ENCODE measurements around the gene ARHGEF38.
A peak's percentile ranks its signal among the peaks of the same experiment; 100 is the strongest.

The ARHGEF38 gene

DNA sequence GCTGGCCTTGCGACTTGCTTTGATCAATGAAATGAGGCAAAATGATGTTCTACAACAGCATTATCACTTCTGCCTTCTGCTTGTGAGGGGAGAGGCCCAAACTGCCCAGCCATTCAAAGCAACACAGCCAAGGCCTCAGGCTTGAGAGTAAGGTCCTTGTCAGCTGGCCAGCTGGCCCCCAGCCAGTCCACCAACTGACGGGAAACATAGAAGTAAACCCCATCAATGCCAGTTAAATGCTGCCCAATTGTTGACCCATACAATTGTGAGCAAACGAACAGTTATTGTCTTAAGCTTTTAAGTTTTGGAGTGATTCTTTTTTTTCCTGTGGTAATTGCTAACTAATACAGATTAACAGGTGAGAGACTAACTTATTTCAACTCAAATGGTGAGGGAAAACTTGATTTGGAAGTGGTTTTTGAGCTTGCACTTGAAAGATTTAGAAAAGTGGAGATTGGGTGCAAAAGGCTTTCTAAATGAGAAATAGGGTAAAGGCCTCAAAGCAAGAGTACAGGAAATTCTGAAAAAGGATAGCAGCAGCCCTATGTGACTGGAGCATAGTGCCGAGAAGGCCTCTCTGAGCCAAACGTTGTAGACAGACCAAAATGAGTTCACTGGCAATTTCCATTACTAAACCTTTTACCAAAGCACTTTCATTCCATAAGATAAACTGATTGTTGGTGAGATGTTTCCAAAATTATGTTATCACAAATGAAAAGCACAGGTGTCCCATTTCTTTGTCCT lies 66.9 kb downstream of the ARHGEF38 start:
- DNase-seq: peak; percentile 34

DNA sequence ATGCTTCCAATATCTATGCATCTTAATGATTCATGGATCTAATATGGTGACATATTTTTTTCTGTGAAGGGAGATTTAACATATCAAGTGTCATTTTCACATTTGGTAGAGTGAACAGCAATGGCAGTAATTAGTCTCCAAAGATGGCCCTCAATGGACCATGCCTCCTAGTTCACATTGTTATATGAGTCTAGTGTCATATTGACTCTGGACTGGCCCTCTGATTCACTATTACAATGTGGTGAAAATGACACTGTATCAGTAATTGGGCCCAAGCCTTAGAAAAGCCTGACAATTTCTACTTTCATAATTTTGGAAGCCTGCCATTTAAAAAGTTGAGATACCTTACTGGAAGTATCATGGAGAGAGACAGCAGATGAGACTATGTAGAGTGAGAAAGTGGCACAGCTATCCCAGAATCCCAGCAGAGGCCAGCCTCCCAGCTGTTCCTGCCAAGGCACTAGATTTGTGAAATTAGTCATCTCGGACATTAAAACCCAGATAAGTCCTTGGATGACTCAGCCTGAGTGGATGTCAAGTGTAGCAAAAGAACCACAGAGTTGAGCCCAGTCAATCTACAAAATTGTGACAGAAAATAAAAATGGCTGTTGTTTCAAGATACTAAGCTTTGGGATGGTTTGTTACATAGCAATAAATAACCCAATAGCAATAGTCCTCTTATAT lies 68.4 kb downstream of the ARHGEF38 start:
- DNase-seq: no peak

DNA sequence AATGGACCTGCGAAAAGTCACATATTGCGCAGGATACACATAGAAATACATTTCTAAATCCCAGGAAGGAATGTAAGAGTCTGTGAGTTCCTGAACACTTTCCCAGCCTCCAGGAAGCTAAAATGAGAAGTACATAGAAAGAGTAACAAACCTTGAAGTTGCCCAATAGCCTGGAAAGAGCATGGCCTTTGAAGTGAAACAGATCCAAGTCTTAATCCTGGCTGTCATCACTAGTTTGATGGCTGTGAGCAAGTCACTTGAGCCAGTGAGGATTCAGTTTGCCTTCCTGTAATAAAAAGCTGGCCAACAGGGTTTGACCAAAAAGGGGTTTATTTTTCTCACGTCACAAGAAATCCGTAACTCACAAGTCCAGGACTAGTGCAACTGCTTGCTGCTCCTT lies 69.8 kb downstream of the ARHGEF38 start:
- DNase-seq: no peak

DNA sequence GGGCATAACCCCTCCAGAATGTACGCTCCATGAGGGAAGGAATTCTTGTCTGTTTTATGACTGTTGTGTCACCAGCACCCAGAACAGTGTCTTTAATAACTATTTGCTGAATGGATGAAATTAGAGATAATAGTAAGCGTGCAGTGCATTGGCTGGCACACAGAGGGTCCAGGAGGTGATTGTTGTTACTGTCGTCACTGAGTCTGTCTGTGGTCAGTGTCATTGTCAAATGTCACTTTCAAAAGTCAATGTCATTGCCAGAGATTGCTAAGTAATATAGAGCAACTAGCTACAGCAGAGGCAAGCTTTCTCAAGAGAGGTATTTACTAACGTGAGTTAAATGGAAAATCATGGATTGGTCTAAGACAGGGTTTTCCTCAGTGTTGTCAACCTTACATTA lies 70.7 kb downstream of the ARHGEF38 start:
- DNase-seq: no peak

DNA sequence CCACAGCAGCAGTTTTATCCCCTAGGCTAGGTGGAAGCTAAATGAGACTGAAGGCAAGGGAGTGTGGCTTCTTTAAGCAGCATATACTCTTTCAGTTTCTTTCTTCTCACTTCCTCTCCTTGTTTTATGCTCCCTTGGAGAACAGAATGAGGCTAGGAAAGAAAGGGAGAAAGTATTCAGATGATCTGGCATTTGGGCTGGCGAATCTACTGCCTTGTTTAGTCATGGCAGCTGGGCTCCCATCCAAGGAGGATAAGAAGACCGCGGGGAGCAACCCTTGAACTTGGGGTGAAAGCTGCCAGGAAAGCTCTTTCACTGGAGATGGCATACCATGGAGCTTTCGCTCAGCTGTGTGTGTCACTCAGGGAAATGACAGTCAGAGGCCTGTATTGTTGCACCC lies 72.1 kb downstream of the ARHGEF38 start:
- DNase-seq: peak; percentile 40

DNA sequence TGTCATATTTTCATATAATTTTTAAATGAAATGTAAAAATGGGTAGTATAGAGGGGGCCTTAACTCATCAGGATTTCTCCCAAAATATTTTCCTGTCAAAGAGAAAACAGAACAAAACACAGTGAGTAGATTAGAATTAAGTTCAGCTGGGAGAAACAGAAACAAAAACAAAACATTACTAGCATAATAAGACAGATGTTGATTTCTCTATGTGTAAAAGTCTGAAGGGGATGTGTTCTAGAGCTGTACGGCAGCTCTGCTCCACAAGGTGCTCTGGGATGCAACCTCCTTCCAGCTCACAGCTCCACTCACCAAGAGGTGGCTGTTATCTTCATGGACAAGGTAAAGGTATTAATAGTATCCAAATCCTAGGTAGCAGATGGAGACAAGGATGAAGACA lies 72.8 kb downstream of the ARHGEF38 start:
- no peak for DNase-seq

DNA sequence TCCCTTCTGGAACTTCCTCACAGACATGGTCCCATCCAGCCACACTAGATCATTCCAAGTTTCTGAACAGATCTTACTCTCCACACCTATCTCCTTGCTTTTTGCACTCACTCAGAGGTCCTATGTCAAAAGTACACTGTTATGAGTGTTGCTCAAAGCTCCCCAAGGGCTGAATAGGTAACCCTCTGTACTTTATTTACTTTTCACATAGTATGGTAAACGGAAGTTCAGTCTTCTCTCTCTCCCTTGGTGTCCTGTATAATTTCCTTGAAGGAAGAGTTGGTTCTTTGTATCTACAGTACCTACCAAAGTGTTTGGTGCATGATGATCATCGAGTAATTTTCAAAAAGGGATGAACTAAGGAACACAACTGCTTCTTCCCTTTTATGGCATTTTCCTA lies 74.4 kb downstream of the ARHGEF38 start:
- no peak for DNase-seq

DNA sequence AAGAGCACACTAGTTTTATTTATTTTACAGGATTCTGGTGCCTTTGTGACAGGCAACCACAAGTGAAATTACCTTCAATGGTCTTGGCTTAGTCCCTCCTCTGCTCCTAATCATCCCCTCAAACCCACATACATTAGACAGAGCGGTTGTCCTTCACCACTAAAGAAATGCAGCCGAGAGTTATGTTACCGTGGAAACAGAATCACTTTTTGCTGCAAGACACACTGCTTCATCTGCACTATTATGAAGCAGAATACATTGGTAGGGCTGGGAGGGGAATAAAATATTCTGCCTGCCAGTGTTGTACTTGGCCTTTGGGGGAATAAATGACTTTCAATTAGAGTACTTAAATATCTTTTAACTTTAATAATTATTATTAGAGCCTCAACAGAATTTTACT lies 75.2 kb downstream of the ARHGEF38 start:
- DNase-seq: no peak

DNA sequence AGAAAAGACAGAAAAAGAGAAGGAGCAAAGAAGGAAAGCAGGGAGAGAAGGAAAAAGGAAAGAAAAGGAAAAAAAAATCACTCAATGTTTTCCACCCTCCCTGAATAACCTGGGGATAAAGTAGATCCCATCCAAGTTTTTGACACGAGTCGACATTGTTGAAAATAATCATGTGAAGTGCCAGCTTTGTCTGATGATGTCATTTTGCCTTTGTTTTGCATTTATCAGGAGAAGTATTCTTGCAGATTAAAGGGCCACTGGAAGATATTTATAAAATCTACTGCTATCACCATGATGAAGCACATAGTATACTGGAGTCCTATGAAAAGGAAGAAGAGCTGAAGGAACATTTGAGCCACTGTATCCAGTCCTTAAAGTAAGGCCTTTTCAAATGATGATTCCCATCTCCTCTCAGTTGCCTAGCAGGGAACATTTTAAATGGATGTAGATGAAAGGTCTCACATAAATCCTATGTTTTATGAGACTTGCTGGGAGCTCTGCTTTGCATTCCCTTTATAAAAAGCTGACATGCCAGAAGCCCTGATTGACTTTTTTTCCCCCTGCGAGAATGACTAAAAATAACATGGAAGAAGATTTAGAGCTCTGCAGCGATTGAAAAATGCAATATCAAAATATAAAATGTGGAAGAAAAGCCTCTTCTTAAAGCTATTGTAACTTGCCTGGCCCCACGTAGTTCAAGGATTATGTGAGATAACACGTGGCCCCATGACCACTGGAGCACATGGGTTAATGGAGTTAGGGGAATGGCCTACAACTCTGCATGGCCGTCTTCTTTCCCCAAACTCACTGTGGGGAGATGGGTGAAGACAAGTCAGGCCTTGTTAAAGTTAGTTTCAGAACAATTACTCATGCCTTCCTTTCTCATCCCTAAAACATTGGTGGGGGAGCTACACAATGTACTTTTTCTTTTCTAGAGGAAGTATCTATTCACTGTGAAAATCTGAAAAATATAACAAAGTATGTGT lies 78.5 kb downstream of the ARHGEF38 start:
- DNase-seq: no peak

DNA sequence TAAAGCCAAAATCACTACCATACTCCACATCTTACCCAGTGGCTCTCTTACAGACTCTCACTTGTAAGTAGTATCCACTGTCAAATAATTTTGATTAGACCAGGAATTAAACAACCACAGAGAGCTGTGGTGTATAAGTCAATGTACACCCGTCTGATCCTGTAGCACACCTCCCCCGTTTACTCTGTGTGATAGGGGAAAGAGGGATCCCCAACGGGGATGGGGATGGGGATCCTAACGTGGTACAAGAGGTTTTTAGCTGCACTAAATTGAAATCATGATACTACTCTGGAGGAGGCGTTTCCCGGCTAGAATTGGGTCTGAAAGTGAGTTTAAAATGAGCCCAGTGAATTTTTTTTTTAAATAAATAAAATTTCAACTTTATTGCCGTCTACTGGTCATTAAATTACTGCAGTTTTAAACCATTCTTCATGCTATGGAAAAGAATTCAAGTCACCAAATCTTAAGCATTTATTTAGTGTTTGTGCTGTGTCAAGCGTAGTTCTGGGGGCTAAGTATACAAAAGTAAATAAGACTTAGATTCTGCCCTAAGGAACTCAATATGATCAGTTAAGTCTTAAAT lies 79.5 kb downstream of the ARHGEF38 start:
- DNase-seq: no peak

DNA sequence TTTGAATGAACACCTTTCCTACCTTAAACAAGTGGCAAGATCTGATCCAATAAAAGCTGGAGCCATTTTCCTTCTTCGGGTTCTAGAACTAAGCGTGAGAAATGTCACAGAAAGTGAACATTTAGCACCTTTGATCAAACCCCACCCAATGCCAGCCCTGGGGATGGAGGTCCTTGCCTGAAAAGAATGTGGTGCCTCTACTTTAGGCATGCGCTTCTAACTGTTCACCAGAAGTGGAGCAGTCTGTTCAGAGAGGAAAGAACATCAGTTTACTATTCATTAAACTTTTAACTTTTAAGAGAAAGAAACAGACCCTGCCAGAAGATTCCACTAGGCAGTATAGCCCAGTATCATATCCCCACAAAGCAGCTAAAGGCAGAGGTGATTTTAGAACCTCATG lies 80.2 kb downstream of the ARHGEF38 start:
- no peak for DNase-seq

DNA sequence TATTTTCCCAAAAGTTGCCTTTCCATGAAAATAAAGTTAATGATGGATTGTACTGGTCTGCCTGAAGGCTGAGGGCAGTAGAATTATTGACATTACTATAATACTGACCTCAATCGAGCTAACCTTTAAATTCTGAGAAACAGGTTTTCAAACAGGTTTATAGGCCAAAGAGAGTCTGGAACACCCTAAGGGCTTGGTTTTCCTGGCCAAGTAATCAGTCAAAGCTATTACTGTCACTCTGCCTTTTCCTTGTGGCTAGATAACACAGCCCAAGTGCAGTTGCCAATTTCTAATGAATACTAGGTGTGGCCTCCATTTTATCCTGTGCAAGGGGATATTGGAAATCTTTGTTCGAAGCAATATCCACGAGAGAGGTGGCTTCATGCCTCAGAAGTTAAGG lies 80.8 kb downstream of the ARHGEF38 start:
- no peak for DNase-seq

DNA sequence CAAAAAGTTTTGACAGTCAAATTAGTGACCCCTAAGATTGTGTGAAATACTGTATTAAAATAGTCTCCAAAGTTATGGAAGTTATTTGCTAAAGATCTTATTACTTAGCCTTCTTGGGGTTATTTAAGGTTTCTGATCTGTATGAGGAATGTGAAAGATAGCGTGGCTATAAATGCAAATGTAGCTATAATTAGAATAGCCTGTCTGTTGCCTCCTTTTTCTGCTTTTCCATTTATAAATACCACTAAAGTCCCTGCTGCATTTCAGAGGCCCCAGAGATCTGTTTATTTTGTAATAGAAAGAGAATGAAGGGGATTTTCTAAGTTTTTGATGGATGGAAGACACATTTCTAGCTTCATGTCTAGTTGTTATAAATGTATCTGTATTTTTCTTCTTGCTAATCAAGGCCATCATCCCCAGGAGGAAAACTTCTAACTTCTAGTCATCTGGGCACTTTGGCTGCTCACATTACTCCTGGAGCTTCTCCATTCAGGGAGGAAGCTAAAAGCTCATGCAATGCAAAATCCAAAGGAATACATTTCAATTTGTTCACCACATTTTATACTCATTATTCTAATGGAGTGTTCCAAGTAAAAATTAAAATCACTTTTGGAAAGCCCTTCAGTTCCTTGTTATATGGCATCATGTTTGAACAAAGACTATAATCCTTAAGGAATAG lies 82.1 kb downstream of the ARHGEF38 start:
- DNase-seq: no peak

DNA sequence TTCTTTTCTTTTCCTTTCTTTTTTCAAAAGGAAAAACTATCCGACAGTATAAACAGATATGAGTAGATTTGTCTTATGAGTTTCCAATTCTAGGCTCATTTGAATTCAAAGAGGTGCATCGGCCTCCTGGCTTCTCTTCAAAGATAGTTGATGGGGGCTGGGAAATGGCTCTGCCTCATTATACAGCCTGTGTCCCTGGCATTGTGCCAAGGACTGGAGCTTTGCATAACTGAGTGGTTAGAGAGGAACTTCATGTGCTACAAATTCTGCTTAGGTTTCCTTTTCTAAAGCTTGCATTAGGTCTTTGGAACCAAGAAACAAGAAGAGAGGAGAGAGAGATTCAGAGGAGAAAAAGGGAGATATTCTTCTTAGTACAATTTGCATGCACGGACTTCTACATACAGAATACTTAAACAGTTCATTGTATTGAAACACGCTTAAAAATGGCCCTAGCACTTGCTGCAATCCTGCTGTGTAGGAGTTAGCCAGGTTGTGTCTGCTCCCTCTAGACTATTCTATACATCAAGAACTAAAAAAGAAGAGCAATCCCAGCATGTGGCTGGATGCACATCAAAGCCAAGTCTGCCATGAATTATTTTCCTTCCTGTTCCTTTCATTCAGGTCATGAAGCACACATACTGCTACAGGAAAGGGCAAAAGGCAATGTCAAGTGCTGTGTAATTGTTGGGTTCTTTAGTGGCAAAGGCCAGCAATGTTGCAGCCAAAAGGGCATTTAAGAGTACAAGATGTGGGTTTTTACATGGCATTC lies 85.2 kb downstream of the ARHGEF38 start:
- DNase-seq: no peak

DNA sequence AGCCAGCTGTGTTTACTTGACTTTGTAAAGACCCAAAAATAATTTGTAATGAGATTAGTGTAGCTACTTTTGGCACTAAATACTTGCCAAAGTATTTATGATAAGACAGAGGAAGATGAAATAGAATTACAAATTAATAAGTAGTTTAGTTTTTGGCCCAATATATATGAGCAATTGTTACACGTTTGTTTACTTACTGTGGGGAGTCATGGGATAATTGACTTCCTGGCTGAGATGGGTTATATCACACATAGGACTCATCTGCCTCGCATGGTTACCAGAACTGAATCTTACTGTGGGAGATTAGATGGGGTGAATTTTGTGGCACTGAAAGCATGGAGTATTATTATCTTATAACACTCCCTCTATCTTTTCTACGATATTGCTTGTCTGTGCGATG lies 89.4 kb downstream of the ARHGEF38 start:
- no peak for DNase-seq

DNA sequence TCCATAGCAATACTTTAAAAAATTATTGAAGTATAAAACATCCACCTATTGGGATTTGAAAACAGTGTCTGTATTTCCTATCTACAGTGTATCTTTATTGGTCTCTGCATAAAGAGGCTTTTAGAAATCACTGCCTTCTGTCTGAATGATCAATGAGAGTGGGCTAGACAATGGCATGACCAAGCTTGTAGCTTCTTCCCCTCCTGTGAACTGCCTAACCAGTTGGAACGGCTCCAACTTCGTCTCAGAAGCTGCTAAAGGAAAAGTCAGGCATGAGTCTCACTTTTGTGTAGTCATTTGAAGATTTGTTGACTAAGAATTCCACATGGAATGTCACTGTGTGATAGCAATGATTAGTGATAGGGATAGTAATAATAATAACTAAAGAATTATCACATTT lies 91.8 kb downstream of the ARHGEF38 start:
- DNase-seq: no peak

DNA sequence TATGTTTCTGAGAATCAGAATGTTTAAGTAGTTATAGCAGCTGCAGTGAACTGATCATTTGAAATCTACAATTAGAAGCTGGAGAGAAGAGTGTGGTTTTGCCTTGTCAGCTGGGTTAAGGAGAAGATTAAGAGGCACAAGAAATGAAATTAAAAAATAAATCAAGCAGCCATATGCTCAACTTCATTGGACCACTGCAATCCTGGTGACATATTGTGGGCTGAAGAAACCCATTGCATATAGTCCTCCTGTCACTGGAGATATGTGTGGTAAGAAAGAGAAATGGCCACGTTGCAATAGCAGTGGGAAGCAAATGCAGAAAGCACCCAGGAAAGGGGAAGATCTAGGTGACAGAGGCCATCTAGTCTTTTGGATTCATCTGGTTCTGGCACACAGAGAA lies 93.0 kb downstream of the ARHGEF38 start:
- no peak for DNase-seq

DNA sequence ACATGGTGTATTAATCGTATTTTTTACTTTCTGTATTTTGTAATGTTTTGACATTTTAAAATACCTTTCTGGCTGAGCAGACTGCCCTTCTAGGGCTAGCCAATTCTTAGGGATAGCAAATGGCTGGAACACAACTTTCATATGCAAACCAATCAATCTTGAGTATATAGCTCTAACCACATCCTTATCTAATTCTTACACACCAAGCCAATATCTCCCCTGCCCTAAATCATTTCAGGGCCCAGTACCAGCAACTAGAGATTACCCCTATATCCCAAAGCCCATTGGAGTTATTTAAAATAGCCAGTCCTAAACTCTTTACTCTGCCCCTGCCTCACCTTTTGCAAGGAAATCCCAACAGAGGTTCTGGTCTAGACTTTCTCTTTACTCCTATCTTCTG lies 97.8 kb downstream of the ARHGEF38 start:
- DNase-seq: no peak

DNA sequence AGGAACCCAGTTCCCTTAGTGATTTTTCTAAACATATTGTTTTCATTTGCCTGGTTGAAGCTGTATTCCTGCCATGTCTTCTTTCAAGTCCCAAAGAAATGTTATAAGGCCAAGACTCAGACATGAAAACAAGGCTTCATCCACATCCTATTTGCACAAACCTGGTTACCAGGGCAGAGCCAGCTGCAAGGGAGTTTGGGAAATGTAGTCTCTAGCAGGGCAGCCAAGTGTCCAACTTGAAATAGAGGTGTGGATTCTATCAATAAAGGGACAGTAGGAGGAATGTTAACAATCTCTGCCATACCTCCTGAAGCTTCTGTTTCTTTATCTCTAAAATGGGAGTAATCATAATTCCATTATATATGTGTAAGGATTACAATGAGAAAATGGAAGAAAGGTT lies 99.5 kb downstream of the ARHGEF38 start:
- no peak for DNase-seq

DNA sequence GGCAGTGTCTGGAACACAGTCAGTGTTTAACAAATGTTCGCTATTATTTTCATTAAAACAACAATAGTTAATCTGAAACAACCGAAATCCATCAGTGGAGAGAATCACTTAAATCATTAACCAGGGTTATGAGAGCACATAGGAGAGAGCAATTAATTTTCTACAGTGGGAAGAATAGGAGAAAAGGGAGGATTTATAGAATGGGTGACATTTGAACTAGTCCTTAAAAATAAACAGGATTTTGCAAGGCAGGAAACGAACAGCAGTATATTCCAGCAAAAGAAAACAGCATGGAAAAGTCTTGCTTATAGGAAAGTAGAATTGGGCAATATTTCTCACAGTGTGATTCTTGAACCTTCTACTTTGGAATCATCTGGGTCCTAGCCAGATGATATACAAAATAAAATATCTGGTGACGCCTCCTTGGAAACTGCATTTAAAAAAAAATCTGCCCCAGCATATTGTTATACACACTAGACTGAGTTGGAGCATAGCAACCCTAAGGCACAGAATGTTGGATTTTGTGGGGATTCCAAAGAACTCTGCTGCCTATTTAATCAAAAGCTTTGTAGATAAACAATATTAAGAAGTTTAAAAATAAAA lies 100.0 kb downstream of the ARHGEF38 start:
- DNase-seq: no peak

DNA sequence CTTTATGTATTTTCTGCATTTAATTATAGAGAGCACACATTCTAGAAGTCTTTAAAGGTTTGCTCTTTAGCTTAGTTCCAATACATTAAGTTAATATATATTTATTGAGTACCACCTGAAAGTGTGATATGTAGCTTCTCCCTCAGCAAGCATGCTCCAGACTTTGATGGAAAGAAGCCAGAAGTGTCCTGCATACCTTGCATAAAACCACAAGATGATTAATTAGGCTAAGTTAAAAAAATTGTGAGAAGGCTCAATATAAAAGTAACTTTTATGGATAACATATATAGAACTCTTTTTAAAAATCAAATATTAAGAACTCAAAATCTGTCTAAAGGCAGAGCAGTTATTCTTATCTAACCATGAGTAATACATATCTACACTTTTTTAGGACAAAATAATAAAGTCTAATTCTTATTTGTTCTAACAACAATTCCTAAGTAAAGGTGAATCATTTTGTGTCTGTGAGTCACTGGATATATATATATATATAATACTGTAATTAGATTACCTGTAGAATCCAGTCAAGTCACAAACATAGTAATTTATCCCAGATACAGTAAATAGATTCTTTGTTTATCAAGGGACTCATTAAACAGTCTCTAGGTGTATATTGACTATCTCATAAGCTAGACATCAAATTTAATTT lies 104.8 kb downstream of the ARHGEF38 start:
- DNase-seq: no peak
